GM18499 (cell line): ENCODE results near the gene AEBP2.

Experiments
- ATAC-seq: cut with Tn5 transposase; IDR thresholded peaks from one replicate; pipeline ENCODE4 v1.9.1; 2021; ENCODE audit warnings: moderate number of reproducible peaks; ENCODE audit not compliant: insufficient read depth, unreplicated experiment

Gene AEBP2

GRCh38 chr12:19546611-19547162 is 107.4 kb downstream of the AEBP2 start:
- no peak for ATAC-seq

- no peak for ATAC-seq
Observed at GRCh38 chr12:19547271-19547671, 108.0 kb downstream of the AEBP2 start.

- no peak for ATAC-seq
Observed at GRCh38 chr12:19548834-19549233, 109.5 kb downstream of the AEBP2 start.

GRCh38 chr12:19550626-19551025 is 111.3 kb downstream of the AEBP2 start:
- ATAC-seq: peak; percentile 40

DNA sequence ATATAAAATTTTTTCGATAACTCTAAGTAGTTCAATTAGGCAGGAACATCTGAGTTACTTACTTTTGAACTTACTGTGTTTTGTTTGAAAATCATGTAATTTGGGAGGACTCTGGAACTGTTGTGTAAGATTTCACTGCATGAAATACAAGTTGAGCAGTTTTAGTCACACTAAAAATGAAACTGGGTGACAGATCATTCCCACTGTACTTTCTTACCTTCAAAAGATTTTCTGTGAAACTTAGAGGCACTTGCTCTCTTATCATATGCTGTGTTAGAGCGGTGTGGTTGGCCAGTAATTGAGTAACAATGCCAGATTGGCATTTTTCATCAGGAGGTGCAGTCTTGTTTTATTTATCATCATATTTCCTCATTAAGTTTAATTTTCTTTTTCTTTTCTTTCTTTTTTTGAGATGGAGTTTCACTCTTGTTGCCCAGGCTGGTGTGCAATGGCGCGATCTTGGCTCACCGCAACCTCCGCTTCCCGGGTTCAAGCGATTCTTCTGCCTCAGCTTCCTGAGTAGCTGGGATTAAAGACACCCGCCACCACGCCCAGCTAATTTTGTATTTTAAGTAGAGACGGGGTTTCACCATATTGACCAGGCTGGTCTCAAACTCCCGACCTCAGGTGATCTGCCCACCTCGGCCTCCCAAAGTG is 113.3 kb downstream of the AEBP2 start:
- ATAC-seq: peak; percentile 76

- ATAC-seq: no peak
Observed at GRCh38 chr12:19553175-19553574, 113.9 kb downstream of the AEBP2 start.

DNA sequence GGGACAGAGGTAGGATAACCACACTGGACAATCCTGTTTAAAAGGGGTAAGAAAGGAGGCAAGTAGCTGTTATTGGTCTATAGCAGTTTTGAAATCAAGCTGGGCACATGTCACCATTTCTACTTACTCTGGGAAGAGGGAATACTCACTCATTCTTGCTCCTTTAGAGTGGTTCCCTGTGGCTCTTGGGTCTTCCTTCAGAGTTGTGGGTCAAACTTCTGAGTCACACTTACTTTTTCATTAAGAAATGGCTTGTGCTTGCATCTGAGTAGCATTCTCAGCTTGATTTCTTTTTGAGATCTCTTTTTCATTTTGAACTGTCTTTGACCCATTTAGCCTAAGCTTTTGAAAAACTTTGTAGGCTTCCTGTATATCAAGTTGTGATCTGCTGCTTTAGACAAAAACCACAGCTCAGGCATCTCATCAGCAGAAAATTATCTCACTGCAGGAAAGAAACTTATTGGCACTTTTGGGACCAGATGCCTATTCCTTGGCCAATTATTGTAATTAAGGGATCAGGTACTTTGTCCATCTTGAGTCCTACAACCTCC is 122.2 kb downstream of the AEBP2 start:
- ATAC-seq: no peak
